ENCODE data around the gene RRM2.

The RRM2 gene

DNA sequence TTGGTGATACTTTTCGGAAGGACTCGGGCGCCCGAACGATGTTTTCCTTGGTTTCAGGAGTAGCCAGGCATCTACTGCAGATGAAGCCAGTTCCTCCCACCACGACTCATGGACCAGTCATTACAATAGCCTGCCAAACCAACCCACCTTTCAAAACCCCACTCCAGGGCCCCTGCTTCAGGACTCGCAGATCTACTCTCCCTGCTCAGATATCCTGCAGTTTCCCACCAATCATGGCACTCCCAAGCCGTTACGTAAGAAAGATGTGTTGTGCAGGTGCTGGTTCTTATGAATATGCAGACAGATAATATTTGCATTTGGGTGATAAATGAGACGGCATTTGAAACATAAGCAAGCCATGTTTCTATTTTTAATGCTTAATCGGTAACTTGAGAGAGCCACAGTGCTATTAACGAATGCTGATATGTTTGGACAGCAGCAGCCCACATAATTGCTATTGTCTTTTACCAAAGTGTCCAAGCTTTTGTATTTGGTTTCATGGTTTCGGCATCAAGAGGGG is 38.8 kb upstream of the RRM2 start:
- no peak for DNase-seq (ENCODE audit: low spot score)
- in situ Hi-C loops (cut with MboI; ENCODE audit: low pct_unique_long_range_greater_than_20kb, low sequenced_read_pairs, unreplicated experiment) = no loop called here
- TF ChIP-seq, protein P1, sequence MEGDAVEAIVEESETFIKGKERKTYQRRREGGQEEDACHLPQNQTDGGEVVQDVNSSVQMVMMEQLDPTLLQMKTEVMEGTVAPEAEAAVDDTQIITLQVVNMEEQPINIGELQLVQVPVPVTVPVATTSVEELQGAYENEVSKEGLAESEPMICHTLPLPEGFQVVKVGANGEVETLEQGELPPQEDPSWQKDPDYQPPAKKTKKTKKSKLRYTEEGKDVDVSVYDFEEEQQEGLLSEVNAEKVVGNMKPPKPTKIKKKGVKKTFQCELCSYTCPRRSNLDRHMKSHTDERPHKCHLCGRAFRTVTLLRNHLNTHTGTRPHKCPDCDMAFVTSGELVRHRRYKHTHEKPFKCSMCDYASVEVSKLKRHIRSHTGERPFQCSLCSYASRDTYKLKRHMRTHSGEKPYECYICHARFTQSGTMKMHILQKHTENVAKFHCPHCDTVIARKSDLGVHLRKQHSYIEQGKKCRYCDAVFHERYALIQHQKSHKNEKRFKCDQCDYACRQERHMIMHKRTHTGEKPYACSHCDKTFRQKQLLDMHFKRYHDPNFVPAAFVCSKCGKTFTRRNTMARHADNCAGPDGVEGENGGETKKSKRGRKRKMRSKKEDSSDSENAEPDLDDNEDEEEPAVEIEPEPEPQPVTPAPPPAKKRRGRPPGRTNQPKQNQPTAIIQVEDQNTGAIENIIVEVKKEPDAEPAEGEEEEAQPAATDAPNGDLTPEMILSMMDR (IDR thresholded peaks at IDR 0.05; ENCODE audit: extremely low read depth, insufficient read depth, missing control alignments) = no peak

DNA sequence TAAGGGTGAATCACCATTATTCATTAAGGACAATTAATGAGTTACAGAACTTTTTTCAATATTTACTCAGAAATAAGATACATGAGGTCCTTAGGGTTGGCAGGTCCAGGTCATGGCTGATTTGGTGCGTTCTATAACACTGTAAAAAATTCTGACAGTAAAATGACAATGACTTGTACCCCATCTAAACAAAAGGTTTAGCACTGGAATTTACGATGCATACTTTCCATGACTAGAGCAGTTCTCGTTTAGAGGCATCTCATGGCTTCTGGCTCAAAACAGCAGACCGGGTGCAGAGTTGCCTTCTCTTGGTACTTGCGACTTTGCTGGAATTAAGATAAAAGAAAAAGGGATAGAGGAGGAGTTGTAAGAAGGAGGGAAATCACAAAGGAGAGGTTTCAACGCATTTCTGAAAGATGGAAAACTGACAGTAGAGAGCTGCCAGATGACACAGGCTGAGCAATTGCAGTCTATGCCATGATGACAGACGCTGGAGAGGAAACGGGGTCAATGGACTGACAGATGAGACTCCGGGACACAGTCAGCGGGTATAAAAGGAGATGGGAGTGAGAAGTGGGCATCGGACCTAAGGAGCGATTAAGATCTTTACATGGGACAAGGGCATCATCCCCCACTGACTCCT is 38.2 kb upstream of the RRM2 start:
- TF ChIP-seq, protein P1 (IDR thresholded peaks at IDR 0.05; ENCODE audit: extremely low read depth, insufficient read depth, missing control alignments) = no peak
- in situ Hi-C loops (cut with MboI; ENCODE audit: low pct_unique_long_range_greater_than_20kb, low sequenced_read_pairs, unreplicated experiment) = no loop called here
- no peak for DNase-seq (ENCODE audit: low spot score)

DNA sequence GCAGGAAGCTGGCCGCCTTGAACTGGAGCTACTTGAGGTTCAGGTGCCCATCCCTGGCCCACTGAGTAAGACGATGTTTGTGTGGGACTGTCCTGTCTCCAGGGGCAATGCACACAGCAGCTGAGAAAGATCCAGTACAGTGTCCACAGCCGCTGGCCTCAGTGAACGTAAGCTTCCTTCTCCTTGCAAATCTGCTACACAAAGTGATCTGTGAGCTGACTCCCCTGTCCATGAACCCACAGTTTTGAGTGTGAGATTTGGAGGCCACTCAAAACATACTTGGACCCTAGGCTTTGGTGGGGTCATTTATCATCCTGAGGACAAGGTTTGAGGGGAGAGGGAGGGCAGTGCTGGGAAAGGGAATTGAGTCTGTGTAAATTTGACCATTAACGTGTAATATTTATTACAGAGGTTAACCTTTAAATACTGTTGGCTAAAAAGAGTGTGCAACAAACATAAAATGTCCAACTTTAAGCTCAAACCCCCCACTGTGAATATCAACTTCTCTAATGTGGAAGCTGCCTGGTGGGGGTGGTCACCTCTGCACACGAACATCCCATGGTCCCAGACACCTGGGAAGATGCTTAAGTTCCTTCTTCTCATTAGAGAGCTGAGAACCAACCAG is 37.4 kb upstream of the RRM2 start:
- TF ChIP-seq, protein P1 (IDR thresholded peaks at IDR 0.05; ENCODE audit: extremely low read depth, insufficient read depth, missing control alignments) = no peak

DNA sequence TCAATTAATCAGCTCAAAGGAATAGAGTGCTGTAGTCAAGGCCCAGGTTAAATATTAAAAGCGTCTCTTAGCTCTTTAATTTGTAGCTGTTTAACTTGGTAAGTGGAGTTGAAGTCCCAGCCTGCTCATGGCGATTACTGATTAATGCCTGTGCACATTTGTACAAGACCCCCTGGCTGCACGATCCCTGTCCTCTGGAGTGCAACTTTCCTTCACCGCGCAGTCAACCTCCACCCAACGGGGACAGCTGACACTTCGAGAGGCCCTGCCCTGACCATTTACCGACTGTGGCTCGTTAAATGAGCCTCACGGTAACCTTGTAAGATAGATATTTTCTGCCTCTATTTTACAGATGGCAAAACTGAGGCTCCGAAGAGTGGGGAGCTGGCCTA is 36.9 kb upstream of the RRM2 start:
- in situ Hi-C loops (cut with MboI; ENCODE audit: low pct_unique_long_range_greater_than_20kb, low sequenced_read_pairs, unreplicated experiment) = no loop called here
- DNase-seq (ENCODE audit: low spot score) = no peak
- TF ChIP-seq, protein P1 (IDR thresholded peaks at IDR 0.05; ENCODE audit: extremely low read depth, insufficient read depth, missing control alignments) = no peak

More for the DNA sequence above, 37.4 kb upstream of the RRM2 start:
- in situ Hi-C loops (cut with MboI; ENCODE audit: low pct_unique_long_range_greater_than_20kb, low sequenced_read_pairs, unreplicated experiment) = no loop called here
- DNase-seq (ENCODE audit: low spot score) = no peak

DNA sequence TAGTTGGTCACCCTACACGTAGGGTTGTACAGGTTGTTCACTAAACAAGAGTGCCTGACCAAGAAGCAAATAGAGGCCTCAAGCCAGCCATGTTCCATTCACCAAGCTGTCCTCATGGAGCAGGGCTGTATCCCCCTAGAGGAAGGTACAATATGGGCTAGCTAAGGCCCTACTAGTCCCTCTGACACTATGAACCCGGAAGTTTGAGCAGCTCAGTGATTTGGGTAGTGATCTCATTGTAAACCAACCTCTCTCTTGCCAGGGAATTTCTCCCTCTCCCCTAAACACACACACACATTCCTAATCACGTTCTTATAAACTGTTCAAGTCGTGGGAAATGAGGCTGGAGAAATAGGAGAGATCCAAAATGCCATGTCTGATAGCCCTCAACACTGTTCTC is 35.6 kb upstream of the RRM2 start:
- in situ Hi-C loops (cut with MboI; ENCODE audit: low pct_unique_long_range_greater_than_20kb, low sequenced_read_pairs, unreplicated experiment) = no loop called here
- DNase-seq (ENCODE audit: low spot score) = no peak
- TF ChIP-seq, protein P1 (IDR thresholded peaks at IDR 0.05; ENCODE audit: extremely low read depth, insufficient read depth, missing control alignments) = no peak

DNA sequence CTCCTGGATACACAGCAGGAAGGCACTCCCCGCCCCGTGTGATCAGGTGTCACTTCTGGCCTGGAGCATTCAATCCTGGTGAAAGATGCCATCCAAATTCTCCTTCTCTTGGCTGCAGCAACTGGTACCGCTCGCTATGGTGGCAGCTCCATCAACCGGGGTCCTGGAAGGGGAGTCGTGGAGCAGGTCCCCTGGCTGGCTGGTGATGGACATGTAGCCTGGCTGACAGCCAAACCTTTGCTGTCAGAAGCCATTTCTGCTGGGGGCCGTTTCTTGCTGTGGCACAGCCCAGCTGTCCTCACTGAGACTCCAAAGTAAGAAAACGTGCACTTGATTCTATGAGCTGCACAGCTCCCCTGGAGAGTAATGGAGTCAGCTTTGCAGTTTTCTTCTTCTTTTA is 35.2 kb upstream of the RRM2 start:
- TF ChIP-seq, protein P1 (IDR thresholded peaks at IDR 0.05; ENCODE audit: extremely low read depth, insufficient read depth, missing control alignments) = no peak
- no peak for DNase-seq (ENCODE audit: low spot score)
- in situ Hi-C loops (cut with MboI; ENCODE audit: low pct_unique_long_range_greater_than_20kb, low sequenced_read_pairs, unreplicated experiment) = no loop called here

Measured in GM13977 (cell line).